ENCODE measurements around the gene PARD3. TPM values are rescaled to one million over a fixed set of nuclear protein-coding genes. Genes with fewer than 3 reads are reported as not detected.

PARD3 gene
- total RNA-seq, 1 experiment from 2014 or later, result 52.9 TPM

- DNase-seq (ENCODE audit: low spot score), result no peak
Observed at GRCh38 chr10:34624323-34625153, 190.6 kb downstream of the PARD3 start.

- DNase-seq (ENCODE audit: low spot score), result no peak
Observed at GRCh38 chr10:34622945-34623344, 192.2 kb downstream of the PARD3 start.

- DNase-seq (ENCODE audit: low spot score), result no peak
Observed at GRCh38 chr10:34618611-34619010, 196.5 kb downstream of the PARD3 start.

GRCh38 chr10:34615770-34616169, 199.3 kb downstream of the PARD3 start:
- DNase-seq (ENCODE audit: low spot score), result no peak

GRCh38 chr10:34613491-34613890, 201.6 kb downstream of the PARD3 start:
- DNase-seq (ENCODE audit: low spot score), result no peak

DNA sequence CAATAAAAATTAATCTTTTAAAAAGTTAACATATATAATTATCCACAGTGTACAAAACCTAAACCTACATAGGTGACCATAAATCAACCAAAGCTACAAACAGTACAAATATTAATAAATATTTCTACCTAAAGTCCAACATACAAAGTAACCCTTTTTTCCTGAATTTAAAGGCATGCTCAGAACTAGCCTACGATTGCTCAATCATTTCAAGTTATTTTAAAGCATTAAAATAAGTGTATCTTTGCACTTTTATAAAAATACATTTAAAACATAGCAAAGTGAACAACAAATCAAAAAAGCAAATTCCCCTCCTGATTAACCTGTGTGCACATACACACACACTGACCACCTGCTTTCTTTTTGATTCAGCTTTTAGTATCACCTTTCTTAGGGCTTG, 202.2 kb downstream of the PARD3 start:
- DNase-seq (ENCODE audit: low spot score), result no peak

- peak; percentile 18 for DNase-seq (ENCODE audit: low spot score)
Observed at GRCh38 chr10:34612446-34612845, 202.7 kb downstream of the PARD3 start.

GRCh38 chr10:34609287-34609940, 205.7 kb downstream of the PARD3 start:
- DNase-seq (ENCODE audit: low spot score), result no peak

GRCh38 chr10:34607894-34608293, 207.2 kb downstream of the PARD3 start:
- DNase-seq (ENCODE audit: low spot score), result no peak

DNA sequence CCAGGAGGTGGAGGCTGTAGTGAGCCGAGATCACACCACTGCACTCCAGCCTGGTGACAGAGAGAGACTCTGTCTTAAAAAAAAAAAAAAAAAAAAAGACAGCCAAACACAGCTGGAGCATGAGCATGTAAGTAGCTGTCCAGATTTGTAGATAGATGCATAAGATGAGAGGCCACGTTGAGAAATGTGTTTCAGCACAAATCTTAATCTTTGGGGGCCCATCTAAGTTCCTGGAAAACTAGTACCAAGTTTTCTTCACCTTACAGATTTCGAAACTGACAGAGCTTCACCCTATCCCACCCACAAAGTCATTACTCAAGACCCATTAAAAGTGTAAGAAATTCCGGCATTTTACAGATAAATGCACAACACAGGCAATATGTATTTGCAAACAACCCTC, 208.2 kb downstream of the PARD3 start:
- no peak for DNase-seq (ENCODE audit: low spot score)

DNA sequence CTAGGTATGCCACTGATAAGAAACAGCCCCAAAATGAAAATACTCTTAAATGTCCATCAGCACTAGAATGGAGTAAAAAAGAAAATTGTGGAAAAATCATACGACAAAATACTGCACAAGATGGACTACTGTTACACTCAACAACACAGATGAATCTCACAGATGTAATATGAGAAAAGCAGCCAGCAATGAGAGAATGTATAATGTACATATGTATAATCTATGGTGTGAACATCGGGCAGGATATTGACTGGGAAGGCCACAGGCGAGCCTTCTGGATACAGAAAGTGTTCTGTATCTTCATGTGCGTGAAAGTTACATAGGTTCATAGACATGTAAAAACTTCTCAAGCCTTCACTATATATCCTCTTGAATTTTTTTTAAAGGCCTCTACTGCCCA, 212.6 kb downstream of the PARD3 start:
- DNase-seq (ENCODE audit: low spot score), result no peak

- no peak for DNase-seq (ENCODE audit: low spot score)
Observed at GRCh38 chr10:34601691-34602090, 213.4 kb downstream of the PARD3 start.

DNA sequence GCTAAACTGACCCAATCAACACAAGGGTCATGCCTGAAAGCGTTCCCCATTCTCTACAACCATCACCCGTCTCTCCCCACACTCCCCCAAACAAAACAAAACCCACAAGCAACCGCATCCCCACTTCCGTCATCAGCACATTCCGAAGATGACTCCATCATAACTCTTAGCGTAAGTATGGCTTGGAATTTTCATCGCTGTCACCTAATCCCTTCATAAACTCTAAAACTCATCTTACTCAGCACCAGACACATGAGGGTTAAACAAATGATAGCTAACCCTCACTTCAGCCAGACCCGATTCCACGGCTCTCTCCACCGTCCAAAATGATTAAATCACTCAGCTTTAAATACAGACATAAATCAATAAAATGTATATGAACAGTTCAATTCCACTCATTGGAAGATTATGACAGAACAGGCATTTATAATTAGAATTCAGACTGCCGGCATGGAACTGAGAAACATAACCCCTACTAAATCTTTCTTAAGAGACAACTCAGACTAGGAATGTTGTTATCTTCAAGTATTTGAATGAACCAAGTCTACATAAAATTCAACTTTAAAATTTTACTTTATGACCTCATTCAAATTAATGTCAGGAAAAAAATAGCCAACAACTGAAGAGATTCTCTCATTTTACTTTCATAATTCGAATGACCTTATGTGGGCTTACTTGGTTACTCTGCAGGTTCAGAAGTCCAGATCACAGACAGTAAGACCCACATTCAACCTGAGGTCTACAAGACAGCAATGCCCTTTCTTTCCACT, 215.9 kb downstream of the PARD3 start:
- peak; percentile 25 for DNase-seq (ENCODE audit: low spot score)

- no peak for DNase-seq (ENCODE audit: low spot score)
Observed at GRCh38 chr10:34596351-34596750, 218.7 kb downstream of the PARD3 start.

- DNase-seq (ENCODE audit: low spot score), result no peak
Observed at GRCh38 chr10:34593930-34594329, 221.2 kb downstream of the PARD3 start.

GRCh38 chr10:34593374-34593890, 221.7 kb downstream of the PARD3 start:
- DNase-seq (ENCODE audit: low spot score), result no peak

DNA sequence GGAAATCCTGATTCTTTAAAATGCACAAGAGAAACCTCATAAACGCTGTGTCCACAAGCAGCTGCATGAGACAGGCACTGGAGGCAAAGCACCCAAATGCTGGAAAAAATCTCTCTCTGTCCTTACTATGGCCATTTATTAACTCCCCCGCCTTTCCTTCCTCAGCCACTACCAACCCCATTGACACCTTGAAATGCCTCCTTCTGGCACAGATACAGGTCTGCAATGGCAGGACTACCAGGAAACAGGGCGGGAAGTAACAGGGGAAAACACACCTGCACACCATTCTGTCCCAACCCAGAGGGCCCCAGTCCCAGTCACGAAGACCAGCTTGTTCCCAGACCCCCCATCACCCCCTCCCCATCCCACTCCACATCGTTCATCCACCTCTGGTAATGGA, 224.3 kb downstream of the PARD3 start:
- DNase-seq (ENCODE audit: low spot score), result no peak

DNA sequence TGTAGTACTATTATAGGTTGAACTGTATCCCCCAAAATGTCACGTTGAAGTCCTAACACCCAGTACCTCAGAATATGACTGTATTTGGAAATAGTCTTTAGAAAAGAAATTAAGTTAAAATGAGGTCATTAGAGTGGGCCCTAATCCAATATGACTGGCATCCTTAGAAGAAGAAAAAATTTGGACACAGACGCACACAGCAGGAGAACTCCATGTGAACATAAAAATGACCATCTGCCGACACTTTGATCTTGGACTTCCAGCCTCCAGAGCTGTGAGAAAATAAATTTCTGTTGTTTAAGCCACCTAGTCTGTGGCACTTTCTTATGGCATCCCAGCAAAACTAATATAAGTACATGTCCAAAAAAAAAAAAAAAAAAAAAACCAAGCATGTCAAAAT, 225.8 kb downstream of the PARD3 start:
- no peak for DNase-seq (ENCODE audit: low spot score)

DNA sequence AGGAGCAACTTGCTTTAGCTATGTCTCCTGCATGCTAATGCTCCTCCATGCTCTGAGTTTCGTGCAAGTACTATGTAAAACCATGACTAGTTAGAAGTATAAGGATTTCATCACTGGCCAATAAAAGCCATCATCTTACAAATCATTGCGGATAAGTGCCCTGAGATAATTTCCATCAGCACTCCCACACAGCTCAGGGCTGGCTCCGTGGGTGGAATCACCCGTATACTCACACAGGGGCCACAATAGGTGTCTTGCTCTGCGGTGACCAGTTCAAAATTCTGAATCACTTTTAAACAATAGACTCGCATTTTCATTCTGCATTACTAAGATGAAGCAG, 227.4 kb downstream of the PARD3 start:
- no peak for DNase-seq (ENCODE audit: low spot score)

DNA sequence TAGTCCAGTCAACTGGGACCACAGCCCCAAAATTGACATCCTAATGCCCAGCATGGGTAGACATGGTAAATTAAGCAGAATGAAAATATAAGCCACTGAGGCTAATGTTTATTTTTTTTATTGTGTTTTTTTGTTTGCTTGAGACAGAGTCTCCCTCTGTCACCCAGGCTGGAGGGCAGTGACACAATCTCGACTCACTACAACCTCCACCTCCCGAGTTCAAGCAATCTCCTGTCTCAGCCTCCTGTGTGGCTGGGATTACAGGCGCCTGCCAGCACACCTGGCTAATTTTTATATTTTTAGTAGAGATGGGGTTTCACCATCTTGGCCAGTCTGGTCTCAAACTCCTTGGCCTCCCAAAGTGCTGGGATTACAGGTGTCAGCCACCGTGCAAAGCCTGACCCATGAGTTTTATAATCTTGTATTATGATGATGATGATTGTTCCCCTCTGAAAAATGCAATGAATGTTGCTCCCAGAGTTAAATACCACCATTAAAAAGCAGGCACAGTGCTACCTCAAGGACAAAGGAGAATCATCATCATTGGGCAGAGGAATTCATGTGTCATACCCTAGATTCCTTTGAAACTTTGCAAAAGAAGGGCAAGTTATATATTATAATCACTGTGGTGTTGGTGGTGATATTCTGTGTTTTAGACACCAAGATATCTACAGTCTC, 228.0 kb downstream of the PARD3 start:
- DNase-seq (ENCODE audit: low spot score), result no peak

DNA sequence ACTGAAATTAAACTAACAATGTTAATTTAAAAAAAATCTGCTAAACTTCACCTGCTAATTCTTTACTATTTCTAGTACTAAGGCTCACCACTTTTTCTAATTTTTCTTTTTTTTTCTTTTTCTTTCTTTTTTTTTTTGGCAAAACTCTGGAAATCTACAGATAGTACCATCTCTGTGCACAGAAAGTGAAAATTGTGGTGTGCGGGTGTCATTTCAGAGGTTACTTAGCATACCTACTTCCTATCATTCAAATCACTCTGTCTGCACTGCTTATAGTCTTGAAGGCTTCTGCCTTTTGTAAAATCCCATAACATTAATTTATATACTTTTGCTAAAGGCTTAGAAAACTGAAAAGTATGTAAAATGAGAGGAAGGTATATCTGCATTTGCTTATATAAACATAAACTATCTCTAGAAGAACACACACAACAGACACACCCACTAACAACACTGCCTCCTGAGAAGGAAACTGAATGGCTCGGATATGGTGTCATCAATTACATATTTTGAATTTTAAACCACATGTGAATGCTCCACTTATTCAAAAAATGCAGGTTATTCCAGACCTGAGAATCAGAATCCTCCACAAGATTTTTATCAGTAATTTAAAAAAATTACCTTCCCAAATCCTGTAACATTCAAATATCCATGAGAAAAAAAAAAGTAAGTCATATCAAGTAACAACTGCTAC, 229.5 kb downstream of the PARD3 start:
- no peak for DNase-seq (ENCODE audit: low spot score)

Measured in A172 (cell line).